Central memory CD8-positive, alpha-beta T cell (primary cell): ENCODE measurements around the gene KTI12.
"Not testable (repeated sequence)": the region's sequence is repeated elsewhere in the genome, so short reads cannot be mapped to it uniquely, and the experiment has no call there.

Experiments used
- ATAC-seq: fragments of 150-1000 bp; cut with Tn5 transposase; replicated peaks from 2 replicates; pipeline ENCODE4 v1.10.0; 2022; ENCODE audit warnings: mild to moderate bottlenecking, moderate FRiP score, moderate number of reproducible peaks; ENCODE audit not compliant: poor library complexity, severe bottlenecking; ENCODE audit errors: extremely low read depth
- DNase-seq, 2 donors: peaks; one replicate each; pipeline ENCODE4 v3.0.0; 2021; ENCODE audit warnings: low spot score in 2 of 2
- H3K27ac Mint-ChIP-seq: one replicate; pipeline ENCODE4 v1.8.0; 2022; ENCODE audit warnings: low read depth, mild to moderate bottlenecking, moderate library complexity, mixed read lengths
- H3K27me3 Mint-ChIP-seq: one replicate; pipeline ENCODE4 v1.8.0; 2022; ENCODE audit warnings: mixed read lengths
- H3K36me3 Mint-ChIP-seq: one replicate; pipeline ENCODE4 v1.8.0; 2022; ENCODE audit warnings: mild to moderate bottlenecking, moderate library complexity, mixed read lengths; ENCODE audit not compliant: insufficient read depth
- H3K4me1 Mint-ChIP-seq: one replicate; pipeline ENCODE4 v1.8.0; 2022; ENCODE audit warnings: mixed read lengths
- H3K4me3 Mint-ChIP-seq: one replicate; pipeline ENCODE4 v1.8.0; 2022; ENCODE audit warnings: mild to moderate bottlenecking, moderate library complexity, mixed read lengths
- H3K9me3 Mint-ChIP-seq: one replicate; pipeline ENCODE4 v1.8.0; 2022; ENCODE audit warnings: mixed read lengths

The KTI12 gene, protein sequence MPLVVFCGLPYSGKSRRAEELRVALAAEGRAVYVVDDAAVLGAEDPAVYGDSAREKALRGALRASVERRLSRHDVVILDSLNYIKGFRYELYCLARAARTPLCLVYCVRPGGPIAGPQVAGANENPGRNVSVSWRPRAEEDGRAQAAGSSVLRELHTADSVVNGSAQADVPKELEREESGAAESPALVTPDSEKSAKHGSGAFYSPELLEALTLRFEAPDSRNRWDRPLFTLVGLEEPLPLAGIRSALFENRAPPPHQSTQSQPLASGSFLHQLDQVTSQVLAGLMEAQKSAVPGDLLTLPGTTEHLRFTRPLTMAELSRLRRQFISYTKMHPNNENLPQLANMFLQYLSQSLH

DNA sequence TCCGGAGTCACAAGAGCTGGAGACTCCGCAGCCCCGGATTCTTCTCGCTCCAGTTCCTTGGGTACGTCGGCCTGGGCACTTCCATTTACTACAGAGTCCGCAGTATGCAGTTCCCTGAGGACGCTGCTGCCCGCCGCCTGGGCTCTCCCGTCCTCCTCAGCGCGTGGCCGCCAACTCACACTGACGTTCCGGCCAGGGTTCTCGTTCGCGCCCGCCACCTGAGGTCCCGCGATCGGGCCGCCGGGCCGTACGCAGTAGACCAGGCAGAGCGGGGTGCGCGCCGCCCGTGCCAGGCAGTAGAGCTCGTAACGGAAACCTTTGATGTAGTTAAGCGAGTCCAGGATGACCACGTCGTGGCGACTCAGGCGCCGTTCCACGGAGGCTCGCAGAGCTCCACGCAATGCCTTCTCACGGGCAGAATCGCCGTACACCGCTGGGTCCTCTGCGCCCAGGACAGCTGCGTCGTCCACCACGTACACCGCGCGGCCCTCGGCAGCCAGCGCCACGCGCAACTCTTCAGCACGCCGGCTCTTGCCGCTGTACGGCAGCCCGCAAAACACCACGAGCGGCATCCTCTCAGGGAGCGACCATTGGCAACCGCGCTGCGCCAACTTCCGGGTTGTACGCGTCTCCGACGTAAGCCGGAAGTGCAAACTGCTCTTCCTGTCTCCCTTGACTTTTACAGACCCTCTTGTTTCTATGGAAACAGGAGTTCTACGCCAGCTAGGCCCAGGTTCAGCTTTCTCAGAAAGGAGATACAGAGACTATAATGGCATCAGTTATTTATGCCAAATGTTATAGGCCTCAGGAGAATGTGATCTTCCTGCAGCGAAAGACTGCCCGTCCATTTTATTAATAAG lies at the start of gene KTI12:
KTI12 (minus strand) TSS at position 621 of the 860 bp plus-strand sequence; CDS start at position 572, 49 bp downstream.
- Mint-ChIP-seq H3K9me3 (no peaks in the 10 kb centered on the region), H3K27ac (peak within 1 kb of the TSS; percentile 93), H3K4me3 (peak within 1 kb of the TSS; percentile 92), H3K27me3 (no peaks in the 10 kb centered on the region), H3K36me3 (peaks cover 20% of the 10 kb centered on the region), H3K4me1 (peaks cover 34% of the 10 kb centered on the region)
- ATAC-seq (peak; percentile 97), DNase-seq (peak; percentile 75 to 81)

DNA sequence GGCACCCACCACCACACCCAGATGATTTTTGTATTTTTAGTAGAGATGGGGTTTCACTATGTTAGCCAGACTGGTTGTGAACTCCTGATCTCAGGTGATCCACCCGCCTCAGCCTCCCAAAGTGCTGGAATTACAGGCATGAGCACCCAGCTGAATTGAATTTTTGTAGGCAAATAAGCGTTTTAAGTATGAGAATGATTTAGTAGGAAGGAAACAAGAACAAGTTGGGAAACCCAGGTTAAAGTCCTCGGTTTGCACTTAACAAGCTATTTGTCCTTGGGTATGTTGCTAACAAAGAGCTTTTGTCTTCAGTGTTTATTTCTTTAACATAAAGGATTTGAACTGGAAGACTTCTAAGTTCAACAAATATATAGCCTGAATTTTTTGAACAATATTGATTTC lies 46.4 kb upstream of the KTI12 start:
- no peaks in the 10 kb centered on the region for H3K4me1 Mint-ChIP-seq

DNA sequence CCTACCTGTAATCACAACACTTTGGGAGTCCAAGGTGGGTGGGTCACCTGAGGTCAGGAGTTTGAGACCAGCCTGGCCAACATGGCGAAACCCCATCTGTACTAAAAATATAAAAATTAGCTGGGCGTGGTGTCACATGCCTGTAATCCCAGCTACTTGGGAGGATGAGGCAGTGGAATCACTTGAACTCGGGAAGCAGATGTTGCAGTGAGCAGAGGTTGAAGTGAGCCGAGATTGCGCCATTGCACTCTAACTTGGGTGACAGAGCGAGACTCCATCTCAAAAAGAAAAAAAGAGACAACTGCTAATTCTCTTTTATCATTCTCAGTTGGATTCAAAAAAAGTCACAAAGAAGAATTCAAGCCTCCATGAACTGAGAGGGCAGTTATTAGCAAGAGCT lies 43.7 kb upstream of the KTI12 start:
- H3K9me3 Mint-ChIP-seq, H3K27ac Mint-ChIP-seq, DNase-seq, H3K27me3 Mint-ChIP-seq, H3K4me1 Mint-ChIP-seq, H3K4me3 Mint-ChIP-seq, ATAC-seq: not testable (repeated sequence)
- H3K36me3 Mint-ChIP-seq = peaks cover 36% of the 10 kb centered on the region

More for the DNA sequence above, 46.4 kb upstream of the KTI12 start:
- Mint-ChIP-seq H3K4me3 (no peak overlapping the region), H3K27ac (no peak overlapping the region), H3K9me3 (no peaks in the 10 kb centered on the region), H3K27me3 (no peaks in the 10 kb centered on the region), H3K36me3 (peaks cover 34% of the 10 kb centered on the region)
- ATAC-seq (no peak), DNase-seq (no peak)

DNA sequence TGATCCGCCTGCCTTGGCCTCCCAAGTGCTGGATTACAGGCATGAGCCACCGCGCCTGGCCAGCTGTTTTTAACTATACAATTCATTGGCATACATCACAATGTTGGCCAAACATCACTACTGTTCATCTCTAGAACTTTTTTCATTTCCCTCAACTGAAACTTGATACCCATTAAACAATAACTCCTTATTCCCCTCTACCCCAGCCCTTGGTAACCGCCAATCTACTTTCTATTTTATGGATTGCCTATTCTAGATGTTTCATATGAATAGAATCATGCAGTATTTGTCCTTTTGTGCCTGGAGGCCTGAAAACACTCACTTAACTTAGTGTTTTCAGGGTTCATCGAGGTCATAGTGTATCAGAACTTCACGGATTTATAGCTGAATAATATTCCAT lies 38.7 kb upstream of the KTI12 start:
- Mint-ChIP-seq H3K9me3 (no peaks in the 10 kb centered on the region), H3K4me1 (peaks cover 35% of the 10 kb centered on the region), H3K36me3 (peaks cover 33% of the 10 kb centered on the region), H3K27ac (no peak overlapping the region), H3K27me3 (no peaks in the 10 kb centered on the region), H3K4me3 (no peak overlapping the region)
- DNase-seq (no peak), ATAC-seq (no peak)

GRCh38 chr1:52070704-52071103 lies 37.1 kb upstream of the KTI12 start:
- ATAC-seq = no peak

DNA sequence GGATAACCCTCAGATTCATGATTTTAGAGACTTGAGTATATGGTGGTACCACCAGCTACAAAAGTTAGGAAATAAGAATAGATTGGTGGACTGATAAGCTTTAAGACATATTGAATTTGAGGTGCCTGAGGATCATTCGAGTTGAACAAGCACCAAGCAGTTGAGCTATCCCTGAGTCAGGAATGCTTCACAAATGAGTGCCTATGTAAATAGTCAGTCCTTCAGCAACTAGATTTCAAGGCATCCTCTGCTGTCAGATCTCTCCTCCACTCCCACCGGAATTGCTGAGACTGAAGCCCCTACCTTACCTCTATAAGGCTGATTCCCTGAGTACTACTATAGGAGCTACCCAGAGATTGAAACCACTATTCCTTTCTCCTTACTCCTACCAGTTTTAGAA lies 29.6 kb upstream of the KTI12 start:
- H3K4me1 Mint-ChIP-seq = peaks cover 23% of the 10 kb centered on the region
- peaks cover 50% of the 10 kb centered on the region for H3K36me3 Mint-ChIP-seq
- no peak for DNase-seq
- no peaks in the 10 kb centered on the region for H3K9me3 Mint-ChIP-seq
- H3K27me3 Mint-ChIP-seq = no peaks in the 10 kb centered on the region
- ATAC-seq = no peak
- no peak overlapping the region for H3K4me3 Mint-ChIP-seq
- H3K27ac Mint-ChIP-seq = no peak overlapping the region

More at GRCh38 chr1:52070704-52071103, 37.1 kb upstream of the KTI12 start:
- peaks cover 43% of the 10 kb centered on the region for H3K36me3 Mint-ChIP-seq
- no peaks in the 10 kb centered on the region for H3K27me3 Mint-ChIP-seq
- no peak overlapping the region for H3K4me3 Mint-ChIP-seq
- no peak overlapping the region for H3K27ac Mint-ChIP-seq
- peaks cover 35% of the 10 kb centered on the region for H3K4me1 Mint-ChIP-seq
- no peaks in the 10 kb centered on the region for H3K9me3 Mint-ChIP-seq
- DNase-seq = no peak

- H3K4me3 Mint-ChIP-seq = no peak overlapping the region
- H3K9me3 Mint-ChIP-seq = no peaks in the 10 kb centered on the region
- DNase-seq (no peak), ATAC-seq (no peak)
- H3K27me3 Mint-ChIP-seq = no peaks in the 10 kb centered on the region
- peaks cover 33% of the 10 kb centered on the region for H3K4me1 Mint-ChIP-seq
- H3K27ac Mint-ChIP-seq = no peak overlapping the region
- peaks cover 42% of the 10 kb centered on the region for H3K36me3 Mint-ChIP-seq
Observed at GRCh38 chr1:52060822-52061221, 27.2 kb upstream of the KTI12 start.

- DNase-seq (no peak), ATAC-seq (no peak)
- Mint-ChIP-seq H3K9me3 (no peaks in the 10 kb centered on the region), H3K4me1 (peaks cover 42% of the 10 kb centered on the region), H3K27me3 (no peaks in the 10 kb centered on the region), H3K4me3 (no peak overlapping the region), H3K27ac (no peak overlapping the region), H3K36me3 (peaks cover 37% of the 10 kb centered on the region)
Observed at GRCh38 chr1:52059888-52060287, 26.3 kb upstream of the KTI12 start.

- Mint-ChIP-seq H3K4me3 (no peak overlapping the region), H3K4me1 (peaks cover 47% of the 10 kb centered on the region), H3K27me3 (no peaks in the 10 kb centered on the region), H3K27ac (no peak overlapping the region), H3K9me3 (no peaks in the 10 kb centered on the region), H3K36me3 (peaks cover 33% of the 10 kb centered on the region)
- DNase-seq (no peak), ATAC-seq (no peak)
Observed at GRCh38 chr1:52059321-52059720, 25.7 kb upstream of the KTI12 start.

- ATAC-seq = no peak
- Mint-ChIP-seq H3K9me3 (no peaks in the 10 kb centered on the region), H3K36me3 (peaks cover 27% of the 10 kb centered on the region), H3K4me1 (peaks cover 46% of the 10 kb centered on the region), H3K27me3 (no peaks in the 10 kb centered on the region), H3K27ac (no peak overlapping the region), H3K4me3 (peak overlapping the region; percentile 91)
- DNase-seq = no peak
Observed at GRCh38 chr1:52057876-52058415, 24.3 kb upstream of the KTI12 start.

DNA sequence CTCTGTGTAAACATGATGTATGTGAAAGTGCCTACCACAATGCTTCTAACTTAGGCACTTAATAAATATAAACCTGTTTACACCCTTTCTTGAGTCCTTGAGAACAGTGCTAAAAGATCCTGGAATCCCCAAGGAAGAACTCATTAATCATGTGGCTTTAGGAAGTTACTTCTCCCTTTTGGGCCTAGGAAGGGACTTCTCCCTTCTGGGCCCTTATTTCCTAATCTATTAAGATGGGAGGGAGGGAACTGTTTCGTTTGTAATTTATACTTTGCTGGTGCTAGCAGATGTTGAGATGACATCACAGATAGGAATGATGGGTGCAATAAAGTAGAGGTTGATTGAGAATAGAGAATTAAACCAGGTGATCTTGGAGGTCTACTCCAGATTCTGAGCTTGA lies 23.6 kb upstream of the KTI12 start:
- peaks cover 50% of the 10 kb centered on the region for H3K4me1 Mint-ChIP-seq

DNA sequence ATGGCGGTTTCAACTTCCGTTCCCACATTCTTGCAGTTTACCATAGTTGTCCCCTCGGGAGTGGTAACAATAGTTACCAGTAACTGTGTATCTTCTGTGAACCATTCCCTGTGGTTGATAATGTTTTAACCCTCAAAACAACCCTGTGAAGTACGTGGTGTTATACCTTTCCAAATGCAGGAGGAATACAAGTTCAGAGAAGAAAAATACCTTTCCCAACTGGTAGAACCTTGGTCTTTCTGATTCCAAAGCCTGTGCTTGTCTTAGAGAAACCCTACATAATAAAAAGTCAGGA lies 23.3 kb upstream of the KTI12 start:
- peaks cover 52% of the 10 kb centered on the region for H3K4me1 Mint-ChIP-seq
- peak overlapping the region; percentile 91 for H3K4me3 Mint-ChIP-seq
- DNase-seq (no peak), ATAC-seq (peak; percentile 31)
- peak overlapping the region; percentile 80 for H3K27ac Mint-ChIP-seq
- H3K36me3 Mint-ChIP-seq = peaks cover 26% of the 10 kb centered on the region
- H3K9me3 Mint-ChIP-seq = no peaks in the 10 kb centered on the region
- H3K27me3 Mint-ChIP-seq = no peaks in the 10 kb centered on the region

More for the DNA sequence above, 23.6 kb upstream of the KTI12 start:
- H3K27ac Mint-ChIP-seq = peak overlapping the region; percentile 80
- no peak for ATAC-seq
- H3K36me3 Mint-ChIP-seq = peaks cover 27% of the 10 kb centered on the region
- no peak for DNase-seq
- H3K4me3 Mint-ChIP-seq = peak overlapping the region; percentile 91
- H3K27me3 Mint-ChIP-seq = no peaks in the 10 kb centered on the region
- H3K9me3 Mint-ChIP-seq = no peaks in the 10 kb centered on the region
